RWPE1 (cell line): ENCODE results near the gene PHYKPL.

Experiments
- CTCF ChIA-PET: fragments of 350-600 bp; sonication (Branson Sonifier 250); formaldehyde crosslinking; extraction: SDS; loops from one replicate; lab custom pipeline; 2021; lab: Yijun Ruan, JAX
- POLR2A ChIA-PET: fragments of 400-600 bp; formaldehyde crosslinking; extraction: SDS; loops from one replicate; lab custom pipeline; 2020; ENCODE audit warnings: antibody characterized with exemption; ENCODE audit not compliant: low non-redundant PET; lab: Yijun Ruan, JAX
- DNase-seq: peaks from one replicate; pipeline ENCODE4 v3.0.0; 2012; ENCODE audit warnings: low spot score
- H3K27ac ChIP-seq: fragments of 450-650 bp; 2 replicates; pipeline ENCODE4 v1.5.1; 2017
- CTCF ChIP-seq: fragments of 450-650 bp; conservative IDR thresholded peaks from 2 replicates; pipeline ENCODE4 v1.5.1; 2017; ENCODE audit warnings: low read depth, mild to moderate bottlenecking

Gene PHYKPL

GRCh38 chr5:178174456-178174855, 58.1 kb downstream of the PHYKPL start:
- no peak for DNase-seq
- ChIA-PET CTCF (no interaction called here), POLR2A (no interaction called here)
- TF ChIP-seq CTCF: no peak
- no peak overlapping the region for H3K27ac ChIP-seq

GRCh38 chr5:178170455-178170854, 62.1 kb downstream of the PHYKPL start:
- DNase-seq: no peak
- no peak for TF ChIP-seq CTCF
- ChIA-PET CTCF (interaction anchor here (0.7 kb wide), 1 partner anchor 15 kb away, joined by 3 read pairs; no protein-coding TSS in a partner anchor), POLR2A (no interaction called here)
- H3K27ac ChIP-seq: no peak overlapping the region

DNA sequence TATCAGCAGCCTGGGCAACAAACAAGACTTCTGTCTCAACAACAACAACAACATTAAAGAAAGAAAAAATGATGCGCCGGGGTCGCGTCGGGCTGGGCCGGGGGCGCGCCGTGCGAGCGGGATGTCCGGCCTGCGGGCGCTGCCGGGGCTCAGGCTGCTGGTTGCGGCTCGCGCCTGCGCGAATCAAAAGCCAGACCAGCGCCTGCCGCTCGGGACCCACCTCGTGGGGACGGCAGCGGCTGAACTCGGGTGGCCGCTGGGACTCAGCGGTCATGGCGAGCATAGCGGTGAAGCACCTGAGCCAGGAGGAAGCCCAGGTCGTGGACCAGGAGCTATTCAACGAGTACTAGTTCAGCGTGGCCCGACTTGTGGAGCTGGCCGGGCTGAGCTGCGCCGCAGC, 67.0 kb downstream of the PHYKPL start:
- ChIA-PET CTCF (interaction anchor here (0.9 to 1.4 kb wide), 2 partner anchors 90 to 91 kb away, joined by 5 to 9 read pairs; no protein-coding TSS in a partner anchor), POLR2A (interaction anchor here (0.6 kb wide), 1 partner anchor 1839 kb away, joined by 3 read pairs; no protein-coding TSS in a partner anchor)
- DNase-seq: no peak
- no peak for TF ChIP-seq CTCF
- no peak overlapping the region for H3K27ac ChIP-seq

DNA sequence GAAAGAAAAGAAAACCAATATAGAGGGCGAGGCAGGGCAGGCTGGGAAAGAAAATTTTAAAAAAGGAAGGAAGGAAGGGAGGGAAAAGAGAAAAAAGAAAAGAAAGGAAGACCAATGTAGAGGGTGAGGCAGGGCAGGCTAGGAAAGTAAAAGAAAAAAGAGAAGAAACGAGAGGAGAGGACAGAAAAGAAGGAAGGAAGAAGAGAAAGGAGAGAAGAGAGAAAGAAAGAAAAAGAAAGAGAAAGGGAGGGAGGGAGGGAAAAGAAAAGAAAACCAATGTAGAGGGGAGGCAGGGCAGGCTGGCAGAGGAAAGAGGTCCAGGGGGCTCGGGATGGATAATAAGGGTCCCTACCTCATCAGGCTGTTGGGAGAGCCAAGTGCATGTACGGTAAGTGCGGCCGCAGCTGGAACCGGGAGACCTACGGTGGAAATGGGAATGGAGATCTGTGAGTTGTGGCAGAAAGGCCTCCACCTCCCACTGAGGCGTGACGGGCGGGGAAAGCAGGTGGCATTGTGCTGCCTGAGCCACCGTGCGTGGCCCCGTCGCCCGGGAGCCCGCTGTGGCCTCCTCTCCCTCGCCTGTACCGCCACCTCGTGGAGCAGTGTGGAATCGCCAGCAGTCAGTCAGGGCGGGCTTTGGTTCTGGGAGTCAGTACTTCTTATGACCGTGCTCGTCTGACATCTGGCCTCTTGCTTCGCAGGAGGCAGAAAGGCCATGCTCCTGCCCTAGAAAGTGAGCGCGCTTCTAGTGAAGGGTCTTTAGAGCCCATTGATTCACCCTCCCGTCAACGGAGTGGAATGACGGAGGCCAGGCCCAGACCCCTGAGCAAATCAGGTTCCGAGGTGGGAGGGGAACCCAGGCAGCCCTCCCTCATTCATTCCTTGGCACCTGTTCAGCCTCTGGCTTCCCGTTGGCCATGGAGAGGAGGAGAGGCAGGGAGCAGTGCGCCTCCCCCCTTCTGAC, 68.5 kb downstream of the PHYKPL start:
- H3K27ac ChIP-seq: no peak overlapping the region
- ChIA-PET POLR2A (no interaction called here), CTCF (interaction anchor here (0.6 to 4.3 kb wide), 8 partner anchors 18 to 319 kb away, joined by 3 to 46 read pairs (median 4); no protein-coding TSS in a partner anchor)
- TF ChIP-seq CTCF: peak; percentile 99
- DNase-seq: peak; percentile 89

DNA sequence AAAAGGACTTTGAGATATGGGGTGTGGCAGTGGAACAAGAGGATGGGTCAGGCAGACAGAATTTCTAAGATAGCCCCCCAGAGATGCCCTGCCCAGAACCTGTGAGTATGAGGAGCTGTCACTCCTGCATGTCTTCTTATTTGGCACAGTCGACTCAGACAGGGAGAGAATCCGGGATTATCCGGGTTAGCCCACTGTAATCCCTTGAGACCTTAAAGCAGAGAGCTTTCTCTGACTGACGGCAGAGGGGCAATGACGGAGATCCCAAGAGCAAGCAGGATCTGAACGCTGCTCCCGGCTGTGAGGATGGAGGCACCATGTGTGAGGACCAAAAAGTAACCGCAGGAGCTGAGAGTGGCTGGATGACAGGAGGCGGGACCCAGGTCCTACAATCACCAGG, 70.1 kb downstream of the PHYKPL start:
- no peak for DNase-seq
- no peak overlapping the region for H3K27ac ChIP-seq
- no peak for TF ChIP-seq CTCF
- ChIA-PET POLR2A (no interaction called here), CTCF (interaction anchor here (0.9 to 4.3 kb wide), 2 partner anchors 39 to 86 kb away, joined by 3 to 46 read pairs; no protein-coding TSS in a partner anchor)

DNA sequence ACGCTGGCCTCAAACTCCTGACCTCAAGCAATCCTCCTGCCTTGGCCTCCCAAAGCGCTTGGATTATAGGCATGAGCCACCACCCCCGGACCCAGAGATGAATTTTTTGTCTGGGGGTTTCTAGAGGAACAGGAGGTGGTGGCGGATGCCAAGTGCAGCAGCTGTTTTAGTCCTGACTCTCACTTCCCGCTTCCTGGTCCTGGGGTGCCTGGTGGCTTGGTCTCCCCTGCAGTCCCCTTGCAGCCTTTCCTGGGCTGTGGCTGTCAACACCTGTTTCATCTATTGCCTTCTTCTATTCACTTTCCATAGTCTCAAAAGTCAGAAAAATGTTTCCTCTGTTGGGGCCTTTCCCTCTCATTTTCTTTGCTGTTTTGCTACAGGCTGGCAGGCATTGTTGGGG, 72.4 kb downstream of the PHYKPL start:
- TF ChIP-seq CTCF: no peak
- DNase-seq: no peak
- CTCF ChIA-PET: no interaction called here
- no peak overlapping the region for H3K27ac ChIP-seq
- POLR2A ChIA-PET: no interaction called here
